GM12878 (cell line): ENCODE measurements around the gene PLAGL2. TPM values are rescaled to one million over a fixed set of nuclear protein-coding genes. Genes with fewer than 3 reads are reported as not detected.

Experiments used
- ATAC-seq: fragments of 200-7000 bp; cut with Tn5 transposase; 3 replicates; pipeline ENCODE4 v1.9.1; 2020; ENCODE audit warnings: mild to moderate bottlenecking, moderate library complexity
- BruUV-seq: library from RNA; stranded (reverse); fragments of 400-500 nt; replicated peaks from 2 replicates; lab custom pipeline; 2021; lab: Mats Ljungman, UMichigan
- CTCF ChIA-PET: fragments of 300-600 bp; sonication (Branson Sonifier 250); formaldehyde crosslinking; extraction: SDS; loops from one replicate; lab custom pipeline; 2021; ENCODE audit warnings: inconsistent platforms; lab: Yijun Ruan, JAX
- POLR2A ChIA-PET: fragments of 350-600 bp; formaldehyde crosslinking; extraction: SDS; loops from one replicate; lab custom pipeline; 2021; ENCODE audit warnings: inconsistent platforms; lab: Charles Lee
- RAD21 ChIA-PET: fragments of 300-600 bp; sonication (Branson Sonifier 250); formaldehyde crosslinking; loops from one replicate; lab custom pipeline; 2023; ENCODE audit warnings: antibody characterized with exemption; ENCODE audit not compliant: unreplicated experiment; lab: Charles Lee
- SMC1A ChIA-PET: fragments of 300-600 bp; sonication (Branson Sonifier 250); formaldehyde crosslinking; loops from one replicate; lab custom pipeline; 2023; ENCODE audit not compliant: unreplicated experiment, uncharacterized antibody; lab: Charles Lee
- DNase-seq: peaks from one replicate; pipeline ENCODE4 v3.0.0-alpha.2; 2011; ENCODE audit warnings: low read depth, low spot score
- FAIRE-seq: peaks from 3 replicates; lab custom pipeline; 2011; peaks lifted over from hg19 to GRCh38; lab: Jason Lieb, UNC
- H2AFZ ChIP-seq: 2 replicates; pipeline ENCODE4 v1.6.0; 2011; ENCODE audit warnings: low read depth, low read length, control low read depth; ENCODE audit not compliant: control insufficient read depth
- H3K27ac ChIP-seq: 2 replicates; pipeline ENCODE4 v1.5.1; 2011; ENCODE audit warnings: control low read depth; ENCODE audit not compliant: control insufficient read depth, insufficient read depth
- H3K27me3 ChIP-seq, 2 experiments: replicated peaks in 1 of 2; 2 replicates each; pipeline versions ENCODE4 v1.6.0 to v1.6.1; 2011; ENCODE audit warnings: low read length in 1 of 2; ENCODE audit not compliant: control insufficient read depth in 2 of 2, insufficient read depth in 2 of 2
- H3K36me3 ChIP-seq, 2 experiments: 2 replicates each; pipeline ENCODE4 v1.5.1; 2011; ENCODE audit warnings: low read length in 1 of 2; ENCODE audit not compliant: control insufficient read depth in 2 of 2, insufficient read depth in 2 of 2
- H3K4me1 ChIP-seq: 2 replicates; pipeline ENCODE4 v1.6.1; 2011; ENCODE audit warnings: mild to moderate bottlenecking, low read length, moderate library complexity, mixed read lengths; ENCODE audit not compliant: control insufficient read depth, insufficient read depth
- H3K4me2 ChIP-seq: 2 replicates; pipeline ENCODE4 v1.6.0; 2011; ENCODE audit warnings: control low read depth; ENCODE audit not compliant: control insufficient read depth, insufficient read depth
- H3K4me3 ChIP-seq: fragments of 200-600 bp; sonication (generic); 2 replicates; pipeline ENCODE4 v1.5.1; 2016
- H3K79me2 ChIP-seq: 2 replicates; pipeline ENCODE4 v1.6.0; 2011; ENCODE audit warnings: low read length; ENCODE audit not compliant: control insufficient read depth, insufficient read depth
- H3K9ac ChIP-seq: 2 replicates; pipeline ENCODE4 v1.8.0; 2011; ENCODE audit warnings: low read length, control low read depth, mixed read lengths; ENCODE audit not compliant: control insufficient read depth, insufficient read depth
- H3K9me3 ChIP-seq: replicated peaks from 3 replicates; pipeline ENCODE4 v1.5.1; 2011; ENCODE audit warnings: mild to moderate bottlenecking, low read length; ENCODE audit not compliant: control insufficient read depth, insufficient read depth
- H4K20me1 ChIP-seq: 2 replicates; pipeline ENCODE4 v1.6.0; 2011; ENCODE audit not compliant: control insufficient read depth, insufficient read depth
- CEBPZ ChIP-seq: fragments of 150-350 bp; IDR thresholded peaks from 2 replicates; pipeline ENCODE4 v1.6.1; 2016; ENCODE audit warnings: low read depth, low read length
- CHD4 ChIP-seq: fragments of 200-600 bp; sonication (generic); IDR thresholded peaks from 2 replicates; pipeline ENCODE4 v1.6.1; 2016; ENCODE audit warnings: mild to moderate bottlenecking
- EP300 ChIP-seq, 2 experiments: fragments of 150-350 bp in 1 of 2; IDR thresholded peaks; 2 replicates each; pipeline ENCODE4 v1.6.1; 2011 to 2012; ENCODE audit warnings: low read depth in 2 of 2, low read length in 2 of 2, borderline replicate concordance in 1 of 2, improper control_type of control experiment in 1 of 2, inconsistent platforms in 1 of 2; ENCODE audit not compliant: control insufficient read depth in 1 of 2
- MLLT1 ChIP-seq: fragments of 450-650 bp; IDR thresholded peaks from 2 replicates; pipeline ENCODE4 v1.6.1; 2016; ENCODE audit warnings: mild to moderate bottlenecking
- NFXL1 ChIP-seq: fragments of 450-650 bp; IDR thresholded peaks from 2 replicates; pipeline ENCODE4 v1.6.1; 2017; ENCODE audit warnings: antibody characterized with exemption, mild to moderate bottlenecking, borderline replicate concordance
- NR2C2 ChIP-seq: IDR thresholded peaks from 2 replicates; pipeline ENCODE4 v1.6.1; 2011; ENCODE audit warnings: borderline replicate concordance, low read depth; ENCODE audit not compliant: control insufficient read depth, insufficient read length
- NRF1 ChIP-seq: conservative IDR thresholded peaks from 2 replicates; pipeline ENCODE4 v1.6.1; 2011; ENCODE audit warnings: mild to moderate bottlenecking, low read depth, low read length, improper control_type of control experiment
- SIX5 ChIP-seq: IDR thresholded peaks from 2 replicates; pipeline ENCODE4 v1.6.1; 2011; ENCODE audit warnings: mild to moderate bottlenecking, low read depth, low read length, moderate library complexity; ENCODE audit not compliant: severe bottlenecking
- SPI1 ChIP-seq: IDR thresholded peaks from 2 replicates; pipeline ENCODE4 v1.6.1; 2011; ENCODE audit warnings: low read depth, mild to moderate bottlenecking, low read length, moderate library complexity, borderline replicate concordance; ENCODE audit not compliant: insufficient read depth
- ZNF592 ChIP-seq: fragments of 450-650 bp; IDR thresholded peaks from 2 replicates; pipeline ENCODE4 v1.6.1; 2017; ENCODE audit warnings: mild to moderate bottlenecking, moderate library complexity
- WGBS: methylation state at CpG from one replicate; pipeline ENCODE4 v1.1.6; 2016; ENCODE audit warnings: low lambda C conversion rate; ENCODE audit not compliant: insufficient replicate concordance, insufficient coverage; ENCODE audit errors: missing lambda C conversion rate; 5-methylcytosine and 5-hydroxymethylcytosine counted together
- in situ Hi-C: fragments of 300-500 bp; cut with MboI; formaldehyde crosslinking; loops from 9 replicates; pipeline ENCODE4 v1.14.3; 2018; ENCODE audit warnings: mixed read lengths
- intact Hi-C: fragments of 100-400 bp; cut with micrococcal nuclease; formaldehyde crosslinking; loops from one replicate; pipeline ENCODE4 v1.14.2; 2022; ENCODE audit not compliant: unreplicated experiment
- polyA plus RNA-seq, 11 experiments: library from polyadenylated mRNA; depleted of rRNA in 4 of 11; unstranded in 6 of 11; stranded (reverse) in 5 of 11; fragments of >200 nt; fragmentation: Nextera tagmentation in 4 of 11; fragmentation: Illumina TruSeq in 1 of 11; extraction: Ambion mirVana in 4 of 11; extraction: Trizol in 1 of 11; gene quantifications; 1 replicate in 1 of 11; 2 replicates in 10 of 11; pipeline versions ENCODE4 v1.2.1 to v1.2.3, GENCODE V29; 2011 to 2016; ENCODE audit warnings: inconsistent platforms in 2 of 11, missing spikeins in 2 of 11, low read depth in 1 of 11
- total RNA-seq, 4 experiments: library from RNA; depleted of rRNA in 3 of 4; stranded (reverse); fragments of >200 nt in 3 of 4; fragmentation: Illumina TruSeq in 1 of 4; extraction: Trizol in 1 of 4; gene quantifications; 2 replicates each; pipeline versions ENCODE4 v1.2.1 to v1.2.3, GENCODE V29; 2013 to 2021

PLAGL2 gene
- total and polyA plus RNA-seq, 10 of the 15 experiments (the other 5 are each of a cell fraction or from before 2014, with no cell fraction given), result 4.4 to 32.3 (median 13.3) TPM

GRCh38 chr20:32218156-32218900, 10.8 kb upstream of the PLAGL2 start:
- FAIRE-seq, result no peak
- no peak overlapping the region for H3K9ac ChIP-seq
- TF ChIP-seq SIX5 (no peak), CHD4 (no peak), MLLT1 (no peak), NFXL1 (no peak), ZNF592 (no peak), NRF1 (no peak), CEBPZ (no peak), EP300 (IDR thresholded peaks at IDR 0.05; ENCODE audit: borderline replicate concordance in 1 of 2, control insufficient read depth in 1 of 2, low read depth in 2 of 2, low read length in 2 of 2) (no peak), NR2C2 (no peak), SPI1 (no peak)

More at GRCh38 chr20:32218156-32218900, 10.8 kb upstream of the PLAGL2 start:
- ChIA-PET RAD21 (interaction anchor here (0.6 to 0.9 kb wide), 2 partner anchors 70 to 304 kb away, joined by 3 read pairs; no protein-coding TSS in a partner anchor), CTCF (interaction anchor here (0.6 kb wide), 1 partner anchor 29 kb away, joined by 3 read pairs; no protein-coding TSS in a partner anchor), SMC1A (interaction anchor here (0.8 to 1.6 kb wide), 3 partner anchors 14 to 68 kb away, joined by 3 to 4 read pairs (median 4); no protein-coding TSS in a partner anchor), POLR2A (interaction anchor here (1.2 kb wide), 1 partner anchor 62 kb away, joined by 4 read pairs; no protein-coding TSS in a partner anchor)
- Histone ChIP-seq H3K27me3 (no peaks in the 10 kb centered on the region), H3K27ac (no peak overlapping the region), H3K79me2 (no peaks in the 10 kb centered on the region), H4K20me1 (no peaks in the 10 kb centered on the region), H2AFZ (no peak overlapping the region), H3K36me3 (peaks cover 9 to 26% of the 10 kb centered on the region in 2 experiments), H3K4me1 (no peaks in the 10 kb centered on the region), H3K9me3 (no peaks in the 10 kb centered on the region), H3K4me3 (no peak overlapping the region), H3K4me2 (no peak overlapping the region)
- intact Hi-C loops, result no loop called here
- DNase-seq, result no peak
- in situ Hi-C loops, result no loop called here
- ATAC-seq, result no peak
- no TSS peak for BruUV-seq
- WGBS, result 96% methylated on average over 5 of the region's 5 CpGs
